Measurements from ENCODE around the gene RPH3AL.
"Not testable (repeated sequence)": the region's sequence is repeated elsewhere in the genome, so short reads cannot be mapped to it uniquely, and the experiment has no call there.

- TF ChIP-seq CTCF, POLR2A (IDR thresholded peaks at IDR 0.05): not testable (repeated sequence)
These were observed 184.0 kb downstream of the RPH3AL start for GRCh38 chr17:168614-169013.

Data from Peyer's patch (tissue), 4 donors.